HEK293 (cell line): Measurements from ENCODE around the gene TRAF3IP3.
A peak's percentile ranks its signal among the peaks of the same experiment; 100 is the strongest.

ENCODE experiments used
- CTCF ChIP-seq: fragments of 450-650 bp; formaldehyde crosslinking; IDR thresholded peaks from 2 replicates; pipeline ENCODE4 v1.5.1; 2016; ENCODE audit warnings: missing biosample characterization, missing genetic modification characterization
- GLIS1 ChIP-seq: fragments of 450-650 bp; formaldehyde crosslinking; IDR thresholded peaks from 2 replicates; pipeline ENCODE4 v1.5.1; 2016; ENCODE audit warnings: missing biosample characterization, missing genetic modification characterization
- KLF10 ChIP-seq: fragments of 450-650 bp; IDR thresholded peaks from 2 replicates; pipeline ENCODE4 v1.5.1; 2018; ENCODE audit warnings: missing biosample characterization, mild to moderate bottlenecking, missing genetic modification characterization
- ZBTB26 ChIP-seq: fragments of 450-650 bp; formaldehyde crosslinking; optimal IDR thresholded peaks from 2 replicates; pipeline ENCODE3; 2016; ENCODE audit warnings: missing biosample characterization, mild to moderate bottlenecking, missing genetic modification characterization
- ZBTB49 ChIP-seq: fragments of 450-650 bp; formaldehyde crosslinking; IDR thresholded peaks from 2 replicates; pipeline ENCODE4 v1.5.1; 2016; ENCODE audit warnings: missing biosample characterization, missing genetic modification characterization, low read depth
- ZBTB7A ChIP-seq: fragments of 450-650 bp; formaldehyde crosslinking; IDR thresholded peaks from 2 replicates; pipeline ENCODE4 v1.5.1; 2016; ENCODE audit warnings: low read depth, missing biosample characterization, missing genetic modification characterization
- ZFP3 ChIP-seq: fragments of 450-650 bp; formaldehyde crosslinking; IDR thresholded peaks from 2 replicates; pipeline ENCODE4 v1.5.1; 2016; ENCODE audit warnings: low read depth, missing biosample characterization, missing genetic modification characterization
- ZNF514 ChIP-seq: fragments of 450-650 bp; formaldehyde crosslinking; IDR thresholded peaks from 2 replicates; pipeline ENCODE4 v1.5.1; 2016; ENCODE audit warnings: missing biosample characterization, missing genetic modification characterization
- TF ChIP-seq, protein P1 (sequence below): fragments of 450-650 bp; formaldehyde crosslinking; IDR thresholded peaks from 2 replicates; pipeline ENCODE4; 2016; ENCODE audit warnings: missing biosample characterization, missing genetic modification characterization
- TF ChIP-seq, protein P2 (sequence below): IDR thresholded peaks from 2 replicates; pipeline ENCODE4 v1.6.1; 2011; ENCODE audit warnings: mild to moderate bottlenecking, low read depth, low read length, borderline replicate concordance

DNA sequence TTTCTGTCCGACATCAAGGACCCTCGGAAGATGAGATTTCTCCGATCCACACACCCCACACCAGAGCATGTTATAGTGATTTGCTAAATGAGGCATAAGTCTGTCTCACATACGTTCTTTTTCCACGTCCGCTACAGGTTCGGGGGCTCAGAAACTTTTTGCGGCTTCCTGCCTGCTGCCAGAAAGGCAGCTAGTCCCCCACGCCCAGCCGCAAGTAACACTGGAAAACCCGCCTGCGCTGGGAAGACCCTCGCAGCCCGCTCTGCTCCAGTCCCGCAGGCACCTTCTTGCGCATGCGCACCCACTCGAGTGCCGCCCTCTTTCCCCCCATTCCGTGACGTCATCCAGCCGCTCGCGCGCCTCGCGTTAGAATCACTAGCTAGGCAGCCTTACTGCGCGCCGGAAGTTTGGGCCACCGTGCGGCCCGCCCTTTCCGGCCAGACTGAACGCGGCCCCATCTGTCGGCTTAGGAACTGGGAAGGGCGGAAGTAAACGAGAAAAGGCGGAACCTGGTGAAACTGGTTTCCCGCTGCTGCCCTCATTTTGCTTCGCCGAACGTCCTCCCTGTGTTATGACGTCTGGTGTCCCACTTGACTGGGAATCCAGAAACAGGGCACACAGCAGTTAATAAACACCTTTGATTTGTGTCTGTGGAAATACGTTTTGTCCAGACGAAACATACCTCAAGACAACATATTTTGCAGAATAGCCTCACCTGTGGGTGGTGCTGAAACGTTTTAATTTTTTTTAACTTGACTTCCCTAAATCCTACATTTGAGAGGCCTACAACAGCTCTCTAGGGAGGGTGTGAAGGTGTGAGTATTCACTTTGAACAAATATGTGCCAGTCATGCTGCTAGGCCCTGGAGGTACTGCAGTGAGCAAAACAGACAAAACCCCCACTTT lies 28.7 kb downstream of the TRAF3IP3 start, which contains the start of gene C1orf74:
- TF ChIP-seq CTCF, result 0 out of 2 replicates have a peak, but pooled peaks have one; percentile 17
- TF ChIP-seq GLIS1, result no peak
- TF ChIP-seq ZBTB7A, result no peak
- TF ChIP-seq ZBTB49, result no peak
- peak; percentile 85 for TF ChIP-seq ZBTB26 (tag by site-specific recombination)
- peak; percentile 10; the same call in 1 of the 2 replicates for TF ChIP-seq KLF10
- no peak for TF ChIP-seq ZFP3 (tag by site-specific recombination)
- TF ChIP-seq, protein P1, sequence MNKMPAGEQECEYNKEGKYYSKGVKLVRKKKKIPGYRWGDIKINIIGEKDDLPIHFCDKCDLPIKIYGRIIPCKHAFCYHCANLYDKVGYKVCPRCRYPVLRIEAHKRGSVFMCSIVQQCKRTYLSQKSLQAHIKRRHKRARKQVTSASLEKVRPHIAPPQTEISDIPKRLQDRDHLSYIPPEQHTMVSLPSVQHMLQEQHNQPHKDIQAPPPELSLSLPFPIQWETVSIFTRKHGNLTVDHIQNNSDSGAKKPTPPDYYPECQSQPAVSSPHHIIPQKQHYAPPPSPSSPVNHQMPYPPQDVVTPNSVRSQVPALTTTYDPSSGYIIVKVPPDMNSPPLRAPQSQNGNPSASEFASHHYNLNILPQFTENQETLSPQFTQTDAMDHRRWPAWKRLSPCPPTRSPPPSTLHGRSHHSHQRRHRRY (tag by site-specific recombination), result no peak
- no peak for TF ChIP-seq ZNF514 (tag by site-specific recombination)
- TF ChIP-seq, protein P2, sequence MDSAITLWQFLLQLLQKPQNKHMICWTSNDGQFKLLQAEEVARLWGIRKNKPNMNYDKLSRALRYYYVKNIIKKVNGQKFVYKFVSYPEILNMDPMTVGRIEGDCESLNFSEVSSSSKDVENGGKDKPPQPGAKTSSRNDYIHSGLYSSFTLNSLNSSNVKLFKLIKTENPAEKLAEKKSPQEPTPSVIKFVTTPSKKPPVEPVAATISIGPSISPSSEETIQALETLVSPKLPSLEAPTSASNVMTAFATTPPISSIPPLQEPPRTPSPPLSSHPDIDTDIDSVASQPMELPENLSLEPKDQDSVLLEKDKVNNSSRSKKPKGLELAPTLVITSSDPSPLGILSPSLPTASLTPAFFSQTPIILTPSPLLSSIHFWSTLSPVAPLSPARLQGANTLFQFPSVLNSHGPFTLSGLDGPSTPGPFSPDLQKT, result no peak
